HepG2 (cell line): ENCODE measurements around the gene FOXK2. TPM values are rescaled to one million over a fixed set of nuclear protein-coding genes. Genes with fewer than 3 reads are reported as not detected.
A peak's percentile ranks its signal among the peaks of the same experiment; 100 is the strongest.

Experiments used
- AHR ChIP-seq: IDR thresholded peaks from 2 replicates; pipeline ENCODE4 v1.6.1; 2018; ENCODE audit warnings: missing genetic modification reagents, missing compliant biosample characterization
- BHLHE40 ChIP-seq: IDR thresholded peaks from 2 replicates; pipeline ENCODE4 v1.6.1; 2011; ENCODE audit warnings: low read length, improper control_type of control experiment
- CTCF ChIP-seq: sonication (generic); formaldehyde crosslinking; IDR thresholded peaks from 2 replicates; pipeline ENCODE4 v1.5.0; 2020; ENCODE audit warnings: mild to moderate bottlenecking, missing genetic modification reagents, moderate library complexity
- E2F1 ChIP-seq: sonication (generic); formaldehyde crosslinking; IDR thresholded peaks from 2 replicates; pipeline ENCODE4 v1.5.0; 2020; ENCODE audit warnings: missing genetic modification reagents
- GABPB1 ChIP-seq: IDR thresholded peaks from 2 replicates; pipeline ENCODE4 v1.6.1; 2016; ENCODE audit warnings: mild to moderate bottlenecking, missing genetic modification reagents, moderate library complexity, missing compliant biosample characterization
- GATAD2A ChIP-seq: IDR thresholded peaks from 2 replicates; pipeline ENCODE4 v1.6.1; 2016
- HMGXB4 ChIP-seq, 2 experiments: sonication (generic) in 1 of 2; formaldehyde crosslinking in 1 of 2; IDR thresholded peaks; 2 replicates each; pipeline versions ENCODE4 v1.4.0 to v1.6.1; 2018 to 2020; ENCODE audit warnings: missing genetic modification reagents in 2 of 2, borderline replicate concordance in 1 of 2, low read depth in 1 of 2, mild to moderate bottlenecking in 1 of 2, missing biosample characterization in 1 of 2
- JUN ChIP-seq: sonication (generic); formaldehyde crosslinking; IDR thresholded peaks from 2 replicates; pipeline ENCODE4 v1.4.0; 2020; ENCODE audit warnings: mild to moderate bottlenecking, missing genetic modification reagents
- MED1 ChIP-seq: sonication (generic); formaldehyde crosslinking; IDR thresholded peaks from 2 replicates; pipeline ENCODE4 v1.4.0; 2020; ENCODE audit warnings: missing genetic modification reagents
- MEF2D ChIP-seq: sonication (generic); formaldehyde crosslinking; IDR thresholded peaks from 2 replicates; pipeline ENCODE4 v1.5.1; 2020; ENCODE audit warnings: mild to moderate bottlenecking, missing genetic modification reagents
- MZF1 ChIP-seq: sonication (generic); formaldehyde crosslinking; IDR thresholded peaks from 2 replicates; pipeline ENCODE4 v1.8.1; 2023; ENCODE audit warnings: mild to moderate bottlenecking, missing genetic modification reagents, borderline replicate concordance
- NFIC ChIP-seq: IDR thresholded peaks from 2 replicates; pipeline ENCODE4 v1.6.1; 2012; ENCODE audit warnings: mild to moderate bottlenecking, low read length, inconsistent platforms
- RERE ChIP-seq: IDR thresholded peaks from 2 replicates; pipeline ENCODE4 v1.6.1; 2016; ENCODE audit warnings: low read depth, missing genetic modification reagents, missing compliant biosample characterization
- RFXANK ChIP-seq: IDR thresholded peaks from 2 replicates; pipeline ENCODE4 v1.6.1; 2016
- ZBTB7B ChIP-seq: sonication (generic); formaldehyde crosslinking; IDR thresholded peaks from 2 replicates; pipeline ENCODE4 v1.4.0; 2020; ENCODE audit warnings: missing genetic modification reagents
- ZMAT5 ChIP-seq: sonication (generic); formaldehyde crosslinking; IDR thresholded peaks from 2 replicates; pipeline ENCODE4 v1.5.0; 2020; ENCODE audit warnings: mild to moderate bottlenecking, low read depth, missing genetic modification reagents, borderline replicate concordance
- ZNF10 ChIP-seq: sonication (generic); formaldehyde crosslinking; IDR thresholded peaks from 2 replicates; pipeline ENCODE4 v1.4.0; 2020; ENCODE audit warnings: mild to moderate bottlenecking, low read depth, missing genetic modification reagents, borderline replicate concordance
- ZNF446 ChIP-seq: sonication (generic); formaldehyde crosslinking; IDR thresholded peaks from 2 replicates; pipeline ENCODE4 v1.5.0; 2020; ENCODE audit warnings: mild to moderate bottlenecking, missing genetic modification reagents
- ZSCAN12 ChIP-seq: sonication (generic); formaldehyde crosslinking; IDR thresholded peaks from 2 replicates; pipeline ENCODE4 v1.9.0; 2021; ENCODE audit warnings: mild to moderate bottlenecking, missing genetic modification reagents
- polyA plus RNA-seq, 8 experiments: library from polyadenylated mRNA; depleted of rRNA in 3 of 8; stranded (reverse) in 7 of 8; unstranded in 1 of 8; fragments of >200 nt; fragmentation: Illumina TruSeq in 4 of 8; extraction: Trizol in 4 of 8; gene quantifications; 2 replicates each; pipeline versions ENCODE4 v1.2.1 to v1.2.3, GENCODE V29; 2011 to 2016; ENCODE audit warnings: low read depth in 4 of 8, missing spikeins in 1 of 8, mixed read lengths in 1 of 8; ENCODE audit not compliant: insufficient read depth in 1 of 8
- total RNA-seq, 5 experiments: library from RNA; depleted of rRNA; stranded (reverse); fragments of >200 nt; fragmentation: Illumina TruSeq; extraction: Trizol; gene quantifications; 2 replicates each; pipeline ENCODE4 v1.2.3, GENCODE V29; 2016; ENCODE audit warnings: low read depth in 1 of 5

Gene FOXK2
- total and polyA plus RNA-seq, 2 of the 13 experiments (the other 11 are each of a cell fraction or from before 2014, with no cell fraction given) = 67.1 to 67.2 TPM

GRCh38 chr17:82517230-82517865 lies 2.2 kb upstream of the FOXK2 start (continued):
- TF ChIP-seq ZNF446 (CRISPR knock-in tag) = no peak
- 0 out of 2 replicates have a peak, but pooled peaks have one; percentile 44 for TF ChIP-seq NFIC
- TF ChIP-seq AHR = no peak; the same call in 1 of the 2 replicates
- TF ChIP-seq HMGXB4 (CRISPR knock-in tag; IDR thresholded peaks at IDR 0.05; ENCODE audit: borderline replicate concordance in 1 of 2, low read depth in 1 of 2) = peak; percentile 29 to 74; a peak in 2 of 4 replicates
- peak; percentile 91 for TF ChIP-seq MED1
- TF ChIP-seq BHLHE40 = peak; percentile 97
- TF ChIP-seq ZBTB7B (CRISPR knock-in tag) = peak; percentile 26; the same call in 1 of the 2 replicates
- peak; percentile 90 for TF ChIP-seq RERE (CRISPR knock-in tag)
- TF ChIP-seq RFXANK (CRISPR knock-in tag) = 0 out of 2 replicates have a peak, but pooled peaks have one; percentile 68
- TF ChIP-seq GABPB1 = peak; percentile 88
- no peak for TF ChIP-seq MZF1 (CRISPR knock-in tag)
- TF ChIP-seq CTCF (CRISPR knock-in tag) = no peak
- peak; percentile 97 for TF ChIP-seq GATAD2A (CRISPR knock-in tag)
- TF ChIP-seq MEF2D (CRISPR knock-in tag) = peak; percentile 35; the same call in 1 of the 2 replicates
- TF ChIP-seq ZMAT5 (CRISPR knock-in tag) = no peak
- no peak for TF ChIP-seq ZSCAN12 (CRISPR knock-in tag)
- no peak for TF ChIP-seq ZNF10 (CRISPR knock-in tag)
- no peak for TF ChIP-seq E2F1 (CRISPR knock-in tag)
- TF ChIP-seq JUN = no peak
